ENCODE data around the gene SORBS1.

- no peak for TF ChIP-seq POLR2A (IDR thresholded peaks at IDR 0.05)
- no peak for TF ChIP-seq CTCF (IDR thresholded peaks at IDR 0.05)
- no peak for TF ChIP-seq POLR2AphosphoS5 (IDR thresholded peaks at IDR 0.05)
- TF ChIP-seq EP300 (IDR thresholded peaks at IDR 0.05), result no peak
Measured at GRCh38 chr10:95535526-95535925, 25.6 kb downstream of the SORBS1 start.

Measured in suprapubic skin (tissue), 4 donors.